Liver (tissue), 9 donors: ENCODE results near the gene DDX31. TPM values are rescaled to one million over a fixed set of nuclear protein-coding genes. Genes with fewer than 3 reads are reported as not detected.

Source experiments
- DNase-seq: peaks from one replicate; pipeline ENCODE4 v3.0.0-alpha.2; 2017; ENCODE audit warnings: low spot score
- H3K27ac ChIP-seq, 2 donors: one replicate each; pipeline ENCODE4 v1.7.0; 2013; ENCODE audit warnings: inconsistent platforms in 2 of 2, low read length in 2 of 2, control low read depth in 1 of 2, low read depth in 1 of 2, mild to moderate bottlenecking in 1 of 2
- H3K27me3 ChIP-seq, 4 donors: one replicate each; pipeline versions ENCODE4 v1.6.1 to v1.7.0; 2013; ENCODE audit warnings: low read length in 3 of 4, inconsistent platforms in 1 of 4, mild to moderate bottlenecking in 1 of 4, moderate library complexity in 1 of 4; ENCODE audit not compliant: control insufficient read depth in 4 of 4, insufficient read depth in 4 of 4
- H3K36me3 ChIP-seq, 4 donors: one replicate each; pipeline versions ENCODE4 v1.6.1 to v1.7.0; 2013; ENCODE audit warnings: low read length in 3 of 4, mild to moderate bottlenecking in 3 of 4, low read depth in 1 of 4, moderate library complexity in 1 of 4; ENCODE audit not compliant: control insufficient read depth in 4 of 4, insufficient read depth in 3 of 4
- H3K4me1 ChIP-seq, 4 donors: one replicate each; pipeline versions ENCODE4 v1.6.1 to v1.7.0; 2013; ENCODE audit warnings: low read length in 3 of 4, mild to moderate bottlenecking in 3 of 4, moderate library complexity in 1 of 4; ENCODE audit not compliant: control insufficient read depth in 4 of 4, insufficient read depth in 4 of 4
- H3K4me3 ChIP-seq, 3 donors: one replicate each; pipeline versions ENCODE4 v1.6.1 to v1.7.0; 2013; ENCODE audit warnings: low read length in 3 of 3, control low read depth in 1 of 3, low read depth in 1 of 3, mild to moderate bottlenecking in 1 of 3
- H3K9ac ChIP-seq, 2 donors: one replicate each; pipeline ENCODE4 v1.7.0; 2013; ENCODE audit warnings: low read length in 2 of 2, mild to moderate bottlenecking in 2 of 2, moderate library complexity in 2 of 2, control low read depth in 1 of 2, low read depth in 1 of 2
- H3K9me3 ChIP-seq, 4 donors: one replicate each; pipeline versions ENCODE4 v1.6.1 to v1.7.0; 2013; ENCODE audit warnings: low read length in 3 of 4; ENCODE audit not compliant: control insufficient read depth in 4 of 4
- EGR1 ChIP-seq, 2 donors: IDR thresholded peaks; 2 replicates each; pipeline ENCODE4 v1.6.1; 2016 to 2018; ENCODE audit warnings: antibody characterized with exemption in 2 of 2, low read depth in 2 of 2
- FOXA1 ChIP-seq: IDR thresholded peaks from 2 replicates; pipeline ENCODE4 v1.6.1; 2016; ENCODE audit warnings: antibody characterized with exemption
- FOXA2 ChIP-seq: IDR thresholded peaks from 2 replicates; pipeline ENCODE4 v1.6.1; 2016; ENCODE audit warnings: antibody characterized with exemption
- GABPA ChIP-seq, 2 donors: IDR thresholded peaks in 1 of 2; conservative IDR thresholded peaks in 1 of 2; 2 replicates each; pipeline ENCODE4 v1.6.1; 2016; ENCODE audit warnings: antibody characterized with exemption in 2 of 2, mild to moderate bottlenecking in 1 of 2, moderate library complexity in 1 of 2
- HNF4A ChIP-seq, 2 donors: conservative IDR thresholded peaks; 2 replicates each; pipeline ENCODE4 v1.6.1; 2016; ENCODE audit warnings: antibody characterized with exemption in 2 of 2, mild to moderate bottlenecking in 2 of 2
- HNF4G ChIP-seq: IDR thresholded peaks from 2 replicates; pipeline ENCODE4 v1.6.1; 2016; ENCODE audit warnings: antibody characterized with exemption
- JUND ChIP-seq, 2 donors: IDR thresholded peaks; 2 replicates each; pipeline ENCODE4 v1.6.1; 2016; ENCODE audit warnings: antibody characterized with exemption in 2 of 2
- MAX ChIP-seq: IDR thresholded peaks from 2 replicates; pipeline ENCODE4 v1.6.1; 2016; ENCODE audit warnings: antibody characterized with exemption
- NR2F2 ChIP-seq: IDR thresholded peaks from 2 replicates; pipeline ENCODE4 v1.6.1; 2016; ENCODE audit warnings: antibody characterized with exemption
- RAD21 ChIP-seq, 2 donors: IDR thresholded peaks; 2 replicates each; pipeline ENCODE4 v1.6.1; 2016; ENCODE audit warnings: antibody characterized with exemption in 2 of 2, mild to moderate bottlenecking in 2 of 2
- RXRA ChIP-seq, 2 donors: IDR thresholded peaks; 2 replicates each; pipeline ENCODE4 v1.6.1; 2017 to 2018; ENCODE audit warnings: antibody characterized with exemption in 2 of 2, mild to moderate bottlenecking in 1 of 2
- SP1 ChIP-seq: IDR thresholded peaks from 2 replicates; pipeline ENCODE4 v1.6.1; 2018; ENCODE audit warnings: antibody characterized with exemption, mild to moderate bottlenecking
- TAF1 ChIP-seq: conservative IDR thresholded peaks from 2 replicates; pipeline ENCODE4 v1.6.1; 2016; ENCODE audit warnings: antibody characterized with exemption, mild to moderate bottlenecking
- YY1 ChIP-seq: IDR thresholded peaks from 2 replicates; pipeline ENCODE4 v1.6.1; 2016; ENCODE audit warnings: antibody characterized with exemption, mild to moderate bottlenecking
- ZBTB33 ChIP-seq: IDR thresholded peaks from 2 replicates; pipeline ENCODE4 v1.6.1; 2016; ENCODE audit warnings: antibody characterized with exemption
- WGBS: extraction: QIAGEN DNeasy Blood & Tissue Kit; methylation state at CpG from one replicate; pipeline ENCODE4 v1.1.7; 2013; 5-methylcytosine and 5-hydroxymethylcytosine counted together
- polyA plus RNA-seq, 2 donors: library from polyadenylated mRNA; stranded (reverse) in 1 of 2; unstranded in 1 of 2; fragments of 200-250 nt in 1 of 2; fragments of >200 nt in 1 of 2; fragmentation: Nextera tagmentation in 1 of 2; extraction: Ambion mirVana in 1 of 2; gene quantifications; one replicate each; pipeline versions ENCODE4 v1.2.1 to v1.2.3, GENCODE V29; 2013 to 2015
- total RNA-seq, 2 donors: library from RNA; depleted of rRNA; stranded (reverse); fragments of >200 nt; gene quantifications; one replicate each; pipeline ENCODE4 v1.2.3, GENCODE V29; 2014
- TF ChIP-seq, protein P1 (sequence below): IDR thresholded peaks from 2 replicates; pipeline ENCODE4 v1.6.1; 2016; ENCODE audit warnings: antibody characterized with exemption
- TF ChIP-seq, protein P2 (sequence below): IDR thresholded peaks from 2 replicates; pipeline ENCODE4 v1.6.1; 2016; ENCODE audit warnings: antibody characterized with exemption, mild to moderate bottlenecking
- TF ChIP-seq, protein P3 (sequence below): fragments of 150-350 bp; IDR thresholded peaks from 2 replicates; pipeline ENCODE4 v1.5.1; 2017; ENCODE audit warnings: improper control_type of control experiment, low read depth, low read length; ENCODE audit not compliant: missing input control
- donor health status: healthy.
- donor health status: healthy.
- donor health status: healthy.
- donor health status: healthy.
- donor health status: healthy.

Gene DDX31
- total and polyA plus RNA-seq, 4 donors: 2.5 to 9.6 (median 4.5) TPM

- Histone ChIP-seq H3K9me3 (no peaks in the 10 kb centered on the region), H3K36me3 (peaks cover 0 to 2% (median 0%) of the 10 kb centered on the region in 4 donors), H3K4me1 (peaks cover 0 to 5% (median 2%) of the 10 kb centered on the region in 4 donors), H3K4me3 (no peak overlapping the region), H3K27ac (no peak overlapping the region), H3K9ac (no peak overlapping the region), H3K27me3 (peaks cover 6 to 42% (median 17%) of the 10 kb centered on the region in 4 donors)
- DNase-seq: no peak
- TF ChIP-seq ZBTB33 (no peak), MAX (no peak), RXRA (IDR thresholded peaks at IDR 0.05) (no peak), NR2F2 (no peak), HNF4A (conservative IDR thresholded peaks at IDR 0.05) (no peak), YY1 (no peak), FOXA1 (no peak)
- TF ChIP-seq, protein P1, sequence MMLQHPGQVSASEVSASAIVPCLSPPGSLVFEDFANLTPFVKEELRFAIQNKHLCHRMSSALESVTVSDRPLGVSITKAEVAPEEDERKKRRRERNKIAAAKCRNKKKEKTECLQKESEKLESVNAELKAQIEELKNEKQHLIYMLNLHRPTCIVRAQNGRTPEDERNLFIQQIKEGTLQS: no peak
- WGBS: 9% methylated on average over 28 of the region's 28 CpGs
Observed at GRCh38 chr9:132588501-132589147, 81.2 kb downstream of the DDX31 start.

DNA sequence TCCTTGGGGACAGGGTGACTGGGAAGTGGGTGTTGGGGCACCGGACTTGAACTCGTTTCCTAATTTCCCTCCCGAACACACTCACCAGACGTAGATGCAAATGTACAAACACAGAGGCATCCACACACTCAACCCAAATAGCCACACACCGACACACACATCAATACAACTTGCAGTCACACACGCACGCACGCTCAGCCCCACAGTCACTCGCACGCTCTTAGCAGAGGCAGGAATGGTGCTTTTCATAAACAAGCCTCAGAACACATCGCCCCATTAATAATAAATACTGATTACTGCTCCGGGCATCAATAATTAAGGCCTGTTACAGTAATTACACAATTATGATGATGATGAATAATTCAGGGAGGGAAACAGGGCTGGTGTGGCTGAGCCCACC is 81.7 kb downstream of the DDX31 start:
- TF ChIP-seq, protein P1: no peak
- TF ChIP-seq, protein P2, sequence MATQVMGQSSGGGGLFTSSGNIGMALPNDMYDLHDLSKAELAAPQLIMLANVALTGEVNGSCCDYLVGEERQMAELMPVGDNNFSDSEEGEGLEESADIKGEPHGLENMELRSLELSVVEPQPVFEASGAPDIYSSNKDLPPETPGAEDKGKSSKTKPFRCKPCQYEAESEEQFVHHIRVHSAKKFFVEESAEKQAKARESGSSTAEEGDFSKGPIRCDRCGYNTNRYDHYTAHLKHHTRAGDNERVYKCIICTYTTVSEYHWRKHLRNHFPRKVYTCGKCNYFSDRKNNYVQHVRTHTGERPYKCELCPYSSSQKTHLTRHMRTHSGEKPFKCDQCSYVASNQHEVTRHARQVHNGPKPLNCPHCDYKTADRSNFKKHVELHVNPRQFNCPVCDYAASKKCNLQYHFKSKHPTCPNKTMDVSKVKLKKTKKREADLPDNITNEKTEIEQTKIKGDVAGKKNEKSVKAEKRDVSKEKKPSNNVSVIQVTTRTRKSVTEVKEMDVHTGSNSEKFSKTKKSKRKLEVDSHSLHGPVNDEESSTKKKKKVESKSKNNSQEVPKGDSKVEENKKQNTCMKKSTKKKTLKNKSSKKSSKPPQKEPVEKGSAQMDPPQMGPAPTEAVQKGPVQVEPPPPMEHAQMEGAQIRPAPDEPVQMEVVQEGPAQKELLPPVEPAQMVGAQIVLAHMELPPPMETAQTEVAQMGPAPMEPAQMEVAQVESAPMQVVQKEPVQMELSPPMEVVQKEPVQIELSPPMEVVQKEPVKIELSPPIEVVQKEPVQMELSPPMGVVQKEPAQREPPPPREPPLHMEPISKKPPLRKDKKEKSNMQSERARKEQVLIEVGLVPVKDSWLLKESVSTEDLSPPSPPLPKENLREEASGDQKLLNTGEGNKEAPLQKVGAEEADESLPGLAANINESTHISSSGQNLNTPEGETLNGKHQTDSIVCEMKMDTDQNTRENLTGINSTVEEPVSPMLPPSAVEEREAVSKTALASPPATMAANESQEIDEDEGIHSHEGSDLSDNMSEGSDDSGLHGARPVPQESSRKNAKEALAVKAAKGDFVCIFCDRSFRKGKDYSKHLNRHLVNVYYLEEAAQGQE: no peak
- TF ChIP-seq, protein P3, sequence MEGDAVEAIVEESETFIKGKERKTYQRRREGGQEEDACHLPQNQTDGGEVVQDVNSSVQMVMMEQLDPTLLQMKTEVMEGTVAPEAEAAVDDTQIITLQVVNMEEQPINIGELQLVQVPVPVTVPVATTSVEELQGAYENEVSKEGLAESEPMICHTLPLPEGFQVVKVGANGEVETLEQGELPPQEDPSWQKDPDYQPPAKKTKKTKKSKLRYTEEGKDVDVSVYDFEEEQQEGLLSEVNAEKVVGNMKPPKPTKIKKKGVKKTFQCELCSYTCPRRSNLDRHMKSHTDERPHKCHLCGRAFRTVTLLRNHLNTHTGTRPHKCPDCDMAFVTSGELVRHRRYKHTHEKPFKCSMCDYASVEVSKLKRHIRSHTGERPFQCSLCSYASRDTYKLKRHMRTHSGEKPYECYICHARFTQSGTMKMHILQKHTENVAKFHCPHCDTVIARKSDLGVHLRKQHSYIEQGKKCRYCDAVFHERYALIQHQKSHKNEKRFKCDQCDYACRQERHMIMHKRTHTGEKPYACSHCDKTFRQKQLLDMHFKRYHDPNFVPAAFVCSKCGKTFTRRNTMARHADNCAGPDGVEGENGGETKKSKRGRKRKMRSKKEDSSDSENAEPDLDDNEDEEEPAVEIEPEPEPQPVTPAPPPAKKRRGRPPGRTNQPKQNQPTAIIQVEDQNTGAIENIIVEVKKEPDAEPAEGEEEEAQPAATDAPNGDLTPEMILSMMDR: no peak
- TF ChIP-seq GABPA (IDR thresholded peaks at IDR 0.05 in 1 of 2, conservative IDR thresholded peaks at IDR 0.05 in 1 of 2): no peak
- no peak for TF ChIP-seq NR2F2
- TF ChIP-seq HNF4A (conservative IDR thresholded peaks at IDR 0.05): no peak
- no peak for TF ChIP-seq ZBTB33
- TF ChIP-seq JUND (IDR thresholded peaks at IDR 0.05): no peak
- TF ChIP-seq TAF1: no peak
- TF ChIP-seq FOXA1: no peak
- no peak for TF ChIP-seq RXRA (IDR thresholded peaks at IDR 0.05)
- TF ChIP-seq YY1: no peak
- TF ChIP-seq SP1: no peak
- no peak for TF ChIP-seq HNF4G
- no peak for TF ChIP-seq FOXA2
- no peak for TF ChIP-seq EGR1 (IDR thresholded peaks at IDR 0.05; ENCODE audit: low read depth in 2 of 2)
- TF ChIP-seq MAX: no peak
- no peak for TF ChIP-seq RAD21 (IDR thresholded peaks at IDR 0.05)
- H3K4me3 ChIP-seq: no peak overlapping the region
- 32% methylated on average over 12 of the region's 12 CpGs for WGBS

More for the DNA sequence above, 81.7 kb downstream of the DDX31 start:
- Histone ChIP-seq H3K9ac (no peak overlapping the region), H3K36me3 (no peaks in the 10 kb centered on the region), H3K27ac (no peak overlapping the region), H3K4me1 (peaks cover 0 to 5% (median 2%) of the 10 kb centered on the region in 4 donors), H3K27me3 (peaks cover 6 to 47% (median 20%) of the 10 kb centered on the region in 4 donors), H3K9me3 (no peaks in the 10 kb centered on the region)
- no peak for DNase-seq
